GM12874 (cell line): ENCODE results near the gene PLCB4.

Experiments used
- TF ChIP-seq, protein P1 (sequence below): IDR thresholded peaks from 2 replicates; pipeline ENCODE4 v1.5.1; 2011; ENCODE audit warnings: low read depth, mild to moderate bottlenecking, control low read depth, low read length, moderate library complexity; ENCODE audit not compliant: insufficient read depth

The PLCB4 gene

DNA sequence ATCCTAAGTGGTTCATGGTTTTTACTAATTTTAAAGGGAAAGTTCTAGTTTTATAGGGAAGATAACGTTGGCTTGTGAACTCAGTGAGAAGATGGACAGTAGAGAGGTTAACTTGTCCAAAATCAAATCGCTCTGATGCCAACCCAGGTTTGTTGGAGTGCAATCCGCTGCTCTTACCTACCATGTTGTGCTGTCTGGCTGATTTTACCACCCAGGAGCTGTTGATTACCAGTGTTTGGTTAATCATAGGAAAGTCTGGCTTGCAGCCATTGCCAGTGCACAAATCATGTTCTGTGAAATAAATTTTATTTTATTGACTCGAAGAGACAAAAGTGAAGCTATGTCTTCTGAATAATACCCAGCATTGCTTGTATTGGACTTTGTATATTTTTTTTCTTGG lies 92.4 kb downstream of the PLCB4 start:
- TF ChIP-seq, protein P1, sequence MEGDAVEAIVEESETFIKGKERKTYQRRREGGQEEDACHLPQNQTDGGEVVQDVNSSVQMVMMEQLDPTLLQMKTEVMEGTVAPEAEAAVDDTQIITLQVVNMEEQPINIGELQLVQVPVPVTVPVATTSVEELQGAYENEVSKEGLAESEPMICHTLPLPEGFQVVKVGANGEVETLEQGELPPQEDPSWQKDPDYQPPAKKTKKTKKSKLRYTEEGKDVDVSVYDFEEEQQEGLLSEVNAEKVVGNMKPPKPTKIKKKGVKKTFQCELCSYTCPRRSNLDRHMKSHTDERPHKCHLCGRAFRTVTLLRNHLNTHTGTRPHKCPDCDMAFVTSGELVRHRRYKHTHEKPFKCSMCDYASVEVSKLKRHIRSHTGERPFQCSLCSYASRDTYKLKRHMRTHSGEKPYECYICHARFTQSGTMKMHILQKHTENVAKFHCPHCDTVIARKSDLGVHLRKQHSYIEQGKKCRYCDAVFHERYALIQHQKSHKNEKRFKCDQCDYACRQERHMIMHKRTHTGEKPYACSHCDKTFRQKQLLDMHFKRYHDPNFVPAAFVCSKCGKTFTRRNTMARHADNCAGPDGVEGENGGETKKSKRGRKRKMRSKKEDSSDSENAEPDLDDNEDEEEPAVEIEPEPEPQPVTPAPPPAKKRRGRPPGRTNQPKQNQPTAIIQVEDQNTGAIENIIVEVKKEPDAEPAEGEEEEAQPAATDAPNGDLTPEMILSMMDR, result no peak

DNA sequence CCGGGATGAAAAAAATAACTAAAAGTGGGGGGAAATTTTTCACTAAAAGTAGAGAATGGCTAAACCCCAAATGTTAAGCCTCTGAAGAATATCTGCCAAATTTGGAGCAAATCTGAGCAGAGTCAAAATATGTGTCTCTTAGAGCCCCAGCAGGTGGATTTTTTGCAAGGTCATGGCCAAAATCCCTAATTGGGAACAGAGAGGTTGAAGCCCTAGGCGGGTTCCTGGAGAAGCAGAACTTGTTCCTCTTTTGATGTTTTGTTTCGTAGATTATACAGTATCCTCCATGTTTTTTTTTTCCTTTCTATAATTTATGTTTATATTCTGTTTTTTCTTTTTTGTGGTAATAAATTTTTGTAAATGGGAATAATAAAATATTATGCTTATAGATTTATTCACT lies 94.4 kb downstream of the PLCB4 start:
- TF ChIP-seq, protein P1, result no peak

DNA sequence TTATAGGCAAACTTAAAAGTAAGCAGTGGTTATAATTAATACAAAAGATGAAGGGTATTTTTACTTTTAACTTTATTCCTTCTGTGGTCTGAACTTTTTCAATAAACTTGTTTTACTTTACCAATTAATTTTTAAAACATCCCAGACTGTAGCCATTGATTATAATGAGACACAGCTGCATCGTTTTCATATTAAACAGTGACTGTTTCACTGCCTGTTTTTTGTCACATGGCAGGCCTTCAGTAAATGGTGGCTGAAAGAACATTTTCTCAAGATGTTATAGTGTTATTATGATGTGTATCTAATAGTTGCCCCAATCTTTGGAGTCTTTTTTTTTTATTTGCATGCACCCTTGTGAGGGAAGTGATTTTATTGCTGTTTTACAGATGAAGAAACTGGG lies 95.1 kb downstream of the PLCB4 start:
- TF ChIP-seq, protein P1, result no peak

DNA sequence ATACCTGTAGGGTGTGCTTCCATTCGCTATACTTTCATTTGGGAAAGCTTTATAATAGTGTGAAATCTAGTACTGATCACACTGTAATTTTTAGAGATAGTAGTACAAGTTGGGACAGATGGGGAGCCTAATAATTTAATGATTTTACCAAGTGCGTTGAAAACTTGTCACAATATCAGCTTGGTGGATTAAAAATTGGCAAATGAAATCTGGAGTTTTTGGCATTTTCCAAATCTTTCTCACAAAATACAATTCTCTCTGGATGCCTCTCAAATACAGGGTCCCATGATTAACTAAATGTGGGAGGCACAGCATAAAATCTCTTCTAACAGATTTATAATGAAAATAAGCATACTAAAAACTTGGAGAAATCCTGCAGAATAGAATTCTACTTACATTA lies 96.4 kb downstream of the PLCB4 start:
- TF ChIP-seq, protein P1, result no peak

DNA sequence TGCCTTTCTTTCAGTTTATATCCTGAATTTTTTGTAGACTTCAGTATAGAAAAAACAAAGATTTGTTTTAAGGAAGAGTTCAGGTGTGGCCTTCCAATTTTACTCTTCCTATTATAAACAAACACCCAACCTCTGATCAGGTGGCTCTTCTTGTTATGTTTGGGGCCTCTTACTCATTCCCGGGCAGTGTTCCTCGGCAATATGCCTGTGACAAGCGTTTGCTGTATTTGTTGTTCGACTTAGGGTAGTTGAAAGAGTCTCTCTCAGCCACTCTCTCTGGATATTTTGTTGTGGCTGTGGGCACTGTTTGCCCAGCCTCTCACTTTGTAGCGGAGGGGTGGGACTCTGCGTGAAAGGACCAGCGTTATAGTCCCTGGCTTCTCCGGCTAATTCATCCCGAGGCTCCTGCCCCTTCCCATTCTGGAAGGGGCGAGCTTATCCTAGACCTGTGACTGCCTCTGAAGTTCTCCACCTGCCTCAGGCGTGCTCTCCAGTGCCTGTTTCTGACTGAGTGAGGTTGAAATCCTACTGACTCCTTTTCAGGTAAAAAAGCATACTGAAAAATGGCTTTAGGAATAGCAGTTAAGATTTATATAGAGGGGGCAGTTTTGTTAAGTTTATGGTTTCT lies 97.4 kb downstream of the PLCB4 start:
- TF ChIP-seq, protein P1, result no peak

DNA sequence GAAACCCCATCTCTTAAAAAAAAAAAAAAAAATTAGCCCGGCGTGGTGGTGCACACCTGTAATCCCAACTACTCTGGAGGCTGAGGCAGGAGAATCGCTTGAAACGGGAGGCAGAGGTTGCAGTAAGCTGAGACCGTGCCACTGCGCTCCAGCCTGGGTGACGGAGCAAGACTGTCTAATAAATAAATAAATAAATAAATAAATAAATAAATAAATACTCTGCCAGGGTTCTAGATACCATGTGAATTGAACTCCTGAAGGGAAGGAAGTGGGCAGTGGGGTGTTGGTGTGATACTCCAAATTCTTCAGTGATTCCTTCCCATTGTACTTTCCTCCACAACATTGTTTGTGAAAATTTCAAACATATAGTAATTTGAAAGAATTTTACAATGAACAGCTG lies 100.5 kb downstream of the PLCB4 start:
- TF ChIP-seq, protein P1, result no peak

DNA sequence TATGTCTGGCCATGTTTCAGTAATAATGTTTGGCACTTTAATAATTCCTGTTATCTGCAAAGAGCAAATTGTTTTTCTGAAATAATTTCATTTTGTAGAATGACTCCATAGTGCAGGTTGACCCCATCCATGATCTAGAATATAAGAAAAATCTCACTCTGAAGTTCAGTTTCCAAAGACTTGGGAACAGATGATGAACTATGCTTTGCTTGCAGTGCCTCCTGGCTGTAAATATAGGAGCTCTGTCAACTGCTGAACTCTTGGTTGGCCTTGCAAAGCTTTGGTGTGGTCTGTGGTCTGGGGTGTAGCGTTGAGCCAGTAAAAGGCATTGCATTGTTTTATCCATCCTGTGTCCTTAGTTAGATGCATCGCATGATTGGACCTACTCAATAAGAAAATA lies 104.0 kb downstream of the PLCB4 start:
- TF ChIP-seq, protein P1, result no peak
